ENCODE data around the gene GAL3ST1. TPM values are rescaled to one million over a fixed set of nuclear protein-coding genes. Genes with fewer than 3 reads are reported as not detected.

Gene GAL3ST1
- total RNA-seq, 4 donors from 2014 or later: 1.2 to 3.2 (median 1.9) TPM

GRCh38 chr22:30559889-30560288, 14.6 kb downstream of the GAL3ST1 start:
- Histone ChIP-seq H3K4me1 (no peaks in the 10 kb centered on the region), H3K27ac (replicated peaks in 1 of 4) (no peak overlapping the region), H3K36me3 (peaks cover 0 to 5% (median 0%) of the 10 kb centered on the region in 4 donors), H3K27me3 (no peaks in the 10 kb centered on the region), H3K4me3 (no peak overlapping the region), H3K9me3 (no peaks in the 10 kb centered on the region)
- TF ChIP-seq POLR2A (IDR thresholded peaks at IDR 0.05; ENCODE audit: low read depth): no peak
- 80% methylated on average over 6 of the region's 6 CpGs for WGBS
- DNase-seq (ENCODE audit: extremely low spot score): no peak
- intact Hi-C loops (cut with DNase I): no loop called here

GRCh38 chr22:30557243-30557642, 17.2 kb downstream of the GAL3ST1 start:
- Histone ChIP-seq H3K4me3 (no peak overlapping the region), H3K4me1 (no peaks in the 10 kb centered on the region), H3K36me3 (peaks cover 0 to 9% (median 0%) of the 10 kb centered on the region in 4 donors), H3K27me3 (no peaks in the 10 kb centered on the region), H3K9me3 (no peaks in the 10 kb centered on the region), H3K27ac (replicated peaks in 1 of 4) (no peak overlapping the region)
- DNase-seq (ENCODE audit: extremely low spot score): no peak
- 84% methylated on average over 8 of the region's 8 CpGs for WGBS
- no peak for TF ChIP-seq CTCF (IDR thresholded peaks at IDR 0.05)
- TF ChIP-seq EP300 (IDR thresholded peaks at IDR 0.05): no peak
- intact Hi-C loops (cut with DNase I): no loop called here

- Histone ChIP-seq H3K4me3 (no peak overlapping the region), H3K27ac (replicated peaks in 1 of 4) (no peak overlapping the region), H3K27me3 (no peaks in the 10 kb centered on the region), H3K4me1 (no peaks in the 10 kb centered on the region), H3K36me3 (peaks cover 0 to 9% (median 0%) of the 10 kb centered on the region in 4 donors), H3K9me3 (no peaks in the 10 kb centered on the region)
- intact Hi-C loops (cut with DNase I): no loop called here
- no peak for DNase-seq (ENCODE audit: extremely low spot score)
- WGBS: 78% methylated on average over 6 of the region's 6 CpGs
- TF ChIP-seq POLR2AphosphoS5 (IDR thresholded peaks at IDR 0.05): no peak
- TF ChIP-seq POLR2A (IDR thresholded peaks at IDR 0.05; ENCODE audit: low read depth): no peak
- no peak for TF ChIP-seq CTCF (IDR thresholded peaks at IDR 0.05)
- TF ChIP-seq EP300 (IDR thresholded peaks at IDR 0.05): no peak
Observed at GRCh38 chr22:30556388-30556787, 18.1 kb downstream of the GAL3ST1 start.

GRCh38 chr22:30555282-30556210, 18.9 kb downstream of the GAL3ST1 start:
- H3K27me3 ChIP-seq: no peaks in the 10 kb centered on the region
- no peak overlapping the region for H3K4me3 ChIP-seq
- intact Hi-C loops (cut with DNase I): no loop called here
- H3K36me3 ChIP-seq: peaks cover 0 to 9% (median 0%) of the 10 kb centered on the region in 4 donors
- no peaks in the 10 kb centered on the region for H3K4me1 ChIP-seq
- DNase-seq (ENCODE audit: extremely low spot score): no peak
- WGBS: 92% methylated on average over 51 of the region's 73 CpGs
- H3K9me3 ChIP-seq: no peaks in the 10 kb centered on the region
- TF ChIP-seq CTCF (IDR thresholded peaks at IDR 0.05) (no peak), EP300 (IDR thresholded peaks at IDR 0.05) (no peak), POLR2A (IDR thresholded peaks at IDR 0.05; ENCODE audit: low read depth) (no peak), POLR2AphosphoS5 (IDR thresholded peaks at IDR 0.05) (no peak)
- no peak overlapping the region for H3K27ac ChIP-seq (replicated peaks in 1 of 4)

- Histone ChIP-seq H3K4me1 (no peaks in the 10 kb centered on the region), H3K4me3 (no peak overlapping the region), H3K9me3 (no peaks in the 10 kb centered on the region), H3K36me3 (peaks cover 0 to 9% (median 0%) of the 10 kb centered on the region in 4 donors), H3K27ac (replicated peaks in 1 of 4) (no peak overlapping the region), H3K27me3 (peaks cover 0 to 7% (median 0%) of the 10 kb centered on the region in 4 donors)
- no peak for DNase-seq (ENCODE audit: extremely low spot score)
- TF ChIP-seq POLR2AphosphoS5 (IDR thresholded peaks at IDR 0.05): no peak
- no peak for TF ChIP-seq POLR2A (IDR thresholded peaks at IDR 0.05; ENCODE audit: low read depth)
- no peak for TF ChIP-seq EP300 (IDR thresholded peaks at IDR 0.05)
- TF ChIP-seq CTCF (IDR thresholded peaks at IDR 0.05): no peak
- WGBS: 84% methylated on average over 7 of the region's 7 CpGs
- intact Hi-C loops (cut with DNase I): no loop called here
Observed at GRCh38 chr22:30553971-30554370, 20.5 kb downstream of the GAL3ST1 start.

Measured in esophagus muscularis mucosa (tissue), 4 donors.